HEK293 (cell line): ENCODE results near the gene SCN3A.

Experiments used
- CTCF ChIA-PET: fragments of 350-600 bp; formaldehyde crosslinking; extraction: SDS; loops from one replicate; lab custom pipeline; 2021; ENCODE audit warnings: antibody characterized with exemption; lab: Yijun Ruan, JAX
- POLR2A ChIA-PET: fragments of 300-600 bp; formaldehyde crosslinking; extraction: SDS; loops from one replicate; lab custom pipeline; 2020; ENCODE audit warnings: antibody characterized with exemption, inconsistent platforms; lab: Yijun Ruan, JAX
- H3K27ac ChIP-seq: fragments of 200-500 bp; sonication (Bioruptor generic); 2 replicates; pipeline ENCODE4 v1.5.1; 2014; ENCODE audit warnings: low read depth, low read length, control low read depth, inconsistent platforms; ENCODE audit errors: extremely low read depth
- H3K36me3 ChIP-seq, 2 experiments: fragments of 200-500 bp in 1 of 2; sonication (Bioruptor generic) in 1 of 2; 1 replicate in 1 of 2; 2 replicates in 1 of 2; pipeline ENCODE4 v1.5.1; 2014 to 2017; ENCODE audit warnings: inconsistent platforms in 2 of 2, low read length in 2 of 2; ENCODE audit not compliant: control insufficient read depth in 2 of 2, insufficient read depth in 1 of 2
- H3K4me1 ChIP-seq: fragments of 200-500 bp; sonication (Bioruptor generic); 2 replicates; pipeline ENCODE4 v1.5.1; 2014; ENCODE audit warnings: mild to moderate bottlenecking, low read length, inconsistent platforms; ENCODE audit not compliant: control insufficient read depth, insufficient read depth
- H3K4me3 ChIP-seq: 2 replicates; pipeline ENCODE4 v1.5.1; 2011; ENCODE audit warnings: low read depth, mild to moderate bottlenecking, control low read depth, low read length, moderate library complexity
- H3K9me3 ChIP-seq: fragments of 200-500 bp; sonication (Bioruptor generic); 2 replicates; pipeline ENCODE4 v1.5.1; 2014; ENCODE audit warnings: low read depth, low read length, inconsistent platforms; ENCODE audit not compliant: control insufficient read depth, insufficient read depth
- BCL11B ChIP-seq: fragments of 450-650 bp; formaldehyde crosslinking; IDR thresholded peaks from 2 replicates; pipeline ENCODE4 v1.5.1; 2016; ENCODE audit warnings: low read depth, missing biosample characterization, missing genetic modification characterization
- HIC1 ChIP-seq: fragments of 450-650 bp; formaldehyde crosslinking; IDR thresholded peaks from 2 replicates; pipeline ENCODE4 v1.5.1; 2016; ENCODE audit warnings: missing biosample characterization, missing genetic modification characterization
- INSM2 ChIP-seq: fragments of 450-650 bp; formaldehyde crosslinking; IDR thresholded peaks from 2 replicates; pipeline ENCODE4 v1.5.1; 2016; ENCODE audit warnings: missing biosample characterization, missing genetic modification characterization
- KLF9 ChIP-seq: fragments of 450-650 bp; formaldehyde crosslinking; IDR thresholded peaks from 2 replicates; pipeline ENCODE4 v1.5.1; 2016; ENCODE audit warnings: missing biosample characterization, missing genetic modification characterization, low read depth
- PRDM10 ChIP-seq: fragments of 450-650 bp; formaldehyde crosslinking; IDR thresholded peaks from 2 replicates; pipeline ENCODE4 v1.5.1; 2016; ENCODE audit warnings: missing biosample characterization, missing genetic modification characterization
- SALL2 ChIP-seq: fragments of 450-650 bp; formaldehyde crosslinking; IDR thresholded peaks from 2 replicates; pipeline ENCODE4 v1.5.0; 2017; ENCODE audit warnings: missing biosample characterization, mild to moderate bottlenecking, missing genetic modification characterization, borderline replicate concordance
- SCRT2 ChIP-seq: fragments of 450-650 bp; formaldehyde crosslinking; IDR thresholded peaks from 2 replicates; pipeline ENCODE4 v1.5.1; 2016; ENCODE audit warnings: missing biosample characterization, missing genetic modification characterization
- ZBTB1 ChIP-seq: fragments of 450-650 bp; formaldehyde crosslinking; IDR thresholded peaks from 2 replicates; pipeline ENCODE4 v1.5.1; 2016; ENCODE audit warnings: missing biosample characterization, missing genetic modification characterization
- ZBTB10 ChIP-seq: fragments of 450-650 bp; formaldehyde crosslinking; IDR thresholded peaks from 2 replicates; pipeline ENCODE4 v1.5.1; 2016; ENCODE audit warnings: missing biosample characterization, missing genetic modification characterization
- ZNF146 ChIP-seq: fragments of 450-650 bp; formaldehyde crosslinking; IDR thresholded peaks from 2 replicates; pipeline ENCODE4 v1.5.1; 2016; ENCODE audit warnings: missing biosample characterization, missing genetic modification characterization
- ZNF157 ChIP-seq: fragments of 450-650 bp; formaldehyde crosslinking; IDR thresholded peaks from 2 replicates; pipeline ENCODE4 v1.5.1; 2016; ENCODE audit warnings: missing biosample characterization, missing genetic modification characterization
- ZNF202 ChIP-seq: fragments of 450-650 bp; formaldehyde crosslinking; IDR thresholded peaks from 2 replicates; pipeline ENCODE4 v1.5.1; 2016; ENCODE audit warnings: missing biosample characterization, missing genetic modification characterization, borderline replicate concordance
- ZNF24 ChIP-seq: fragments of 450-650 bp; formaldehyde crosslinking; IDR thresholded peaks from 2 replicates; pipeline ENCODE4 v1.5.1; 2016; ENCODE audit warnings: missing biosample characterization, missing genetic modification characterization
- ZNF311 ChIP-seq: fragments of 450-650 bp; formaldehyde crosslinking; IDR thresholded peaks from 2 replicates; pipeline ENCODE4 v1.5.1; 2017; ENCODE audit warnings: missing biosample characterization, missing genetic modification characterization, borderline replicate concordance
- ZNF362 ChIP-seq: fragments of 450-650 bp; formaldehyde crosslinking; IDR thresholded peaks from 2 replicates; pipeline ENCODE4 v1.5.1; 2016; ENCODE audit warnings: missing biosample characterization, missing genetic modification characterization
- ZNF37A ChIP-seq: fragments of 450-650 bp; IDR thresholded peaks from 2 replicates; pipeline ENCODE4 v1.5.1; 2018; ENCODE audit warnings: missing biosample characterization, missing genetic modification characterization
- ZNF433 ChIP-seq: fragments of 450-650 bp; formaldehyde crosslinking; IDR thresholded peaks from 2 replicates; pipeline ENCODE4 v1.5.1; 2016; ENCODE audit warnings: missing biosample characterization, missing genetic modification characterization, low read depth
- ZNF600 ChIP-seq: fragments of 450-650 bp; formaldehyde crosslinking; IDR thresholded peaks from 2 replicates; pipeline ENCODE4 v1.5.1; 2016; ENCODE audit warnings: missing biosample characterization, missing genetic modification characterization
- ZNF664 ChIP-seq: fragments of 450-650 bp; formaldehyde crosslinking; IDR thresholded peaks from 2 replicates; pipeline ENCODE4 v1.5.1; 2016; ENCODE audit warnings: missing biosample characterization, missing genetic modification characterization
- ZNF785 ChIP-seq: fragments of 450-650 bp; formaldehyde crosslinking; IDR thresholded peaks from 2 replicates; pipeline ENCODE4 v1.5.1; 2016; ENCODE audit warnings: missing biosample characterization, missing genetic modification characterization
- ZXDB ChIP-seq: fragments of 450-650 bp; formaldehyde crosslinking; IDR thresholded peaks from 2 replicates; pipeline ENCODE4 v1.5.1; 2016; ENCODE audit warnings: missing biosample characterization, missing genetic modification characterization

SCN3A gene

GRCh38 chr2:165173215-165173614 lies 30.6 kb downstream of the SCN3A start:
- no peak overlapping the region for H3K27ac ChIP-seq
- no peak overlapping the region for H3K4me3 ChIP-seq
- no peaks in the 10 kb centered on the region for H3K36me3 ChIP-seq
- no peak for TF ChIP-seq ZNF202 (tag by site-specific recombination)
- TF ChIP-seq SCRT2 (tag by site-specific recombination), result no peak
- no peak for TF ChIP-seq BCL11B
- no peak for TF ChIP-seq ZNF157
- TF ChIP-seq INSM2, result no peak
- TF ChIP-seq KLF9 (tag by site-specific recombination), result no peak
- no peak for TF ChIP-seq ZNF37A (tag by site-specific recombination)
- no peak for TF ChIP-seq ZNF24 (tag by site-specific recombination)
- no peak for TF ChIP-seq ZBTB10 (tag by site-specific recombination)
- TF ChIP-seq ZNF664 (tag by site-specific recombination), result no peak
- TF ChIP-seq ZXDB (tag by site-specific recombination), result no peak
- no peak for TF ChIP-seq SALL2 (tag by site-specific recombination)
- no peak for TF ChIP-seq PRDM10 (tag by site-specific recombination)
- no peak for TF ChIP-seq ZNF785 (tag by site-specific recombination)
- TF ChIP-seq ZNF146 (tag by site-specific recombination), result no peak
- POLR2A ChIA-PET, result no interaction called here
- CTCF ChIA-PET, result interaction anchor here (0.7 to 0.9 kb wide), 2 partner anchors 86 to 156 kb away, joined by 3 to 5 read pairs; no protein-coding TSS in a partner anchor
- no peaks in the 10 kb centered on the region for H3K9me3 ChIP-seq
- peaks cover 4% of the 10 kb centered on the region; the same call in 1 of the 2 replicates for H3K4me1 ChIP-seq

- CTCF ChIA-PET, result no interaction called here
- POLR2A ChIA-PET, result no interaction called here
- no peaks in the 10 kb centered on the region for H3K9me3 ChIP-seq
Observed at GRCh38 chr2:165164201-165164600, 39.6 kb downstream of the SCN3A start.

More at GRCh38 chr2:165164201-165164600, 39.6 kb downstream of the SCN3A start:
- no peak for TF ChIP-seq ZBTB1 (tag by site-specific recombination)
- TF ChIP-seq HIC1 (tag by site-specific recombination), result no peak
- no peak for TF ChIP-seq ZNF600 (tag by site-specific recombination)
- no peak for TF ChIP-seq ZNF433 (tag by site-specific recombination)
- no peak for TF ChIP-seq ZNF311 (tag by site-specific recombination)
- no peak for TF ChIP-seq ZNF362 (tag by site-specific recombination)
- TF ChIP-seq, all 188 proteins: peak for 0
- Histone ChIP-seq H3K4me1 (no peaks in the 10 kb centered on the region), H3K36me3 (no peaks in the 10 kb centered on the region), H3K4me3 (no peak overlapping the region), H3K27ac (no peak overlapping the region)
